Activated naive CD4-positive, alpha-beta T cell treated with anti-CD3 and anti-CD28 coated beads, Interleukin-2, amount 50 U/mL, for 24 hours (primary cell): Measurements from ENCODE around the gene LAMC1.
"Not testable (repeated sequence)": the region's sequence is repeated elsewhere in the genome, so short reads cannot be mapped to it uniquely, and the experiment has no call there.

ENCODE experiments used
- H3K27ac Mint-ChIP-seq: one replicate; pipeline ENCODE4 v1.8.0; 2021; ENCODE audit warnings: mild to moderate bottlenecking, mixed read lengths
- H3K27me3 Mint-ChIP-seq: one replicate; pipeline ENCODE4 v1.8.0; 2021; ENCODE audit warnings: mixed read lengths
- H3K36me3 Mint-ChIP-seq: one replicate; pipeline ENCODE4 v1.8.0; 2021; ENCODE audit warnings: mixed read lengths
- H3K4me1 Mint-ChIP-seq: one replicate; pipeline ENCODE4 v1.8.0; 2021; ENCODE audit warnings: mixed read lengths
- H3K4me3 Mint-ChIP-seq: one replicate; pipeline ENCODE4 v1.8.0; 2021; ENCODE audit warnings: mild to moderate bottlenecking, mixed read lengths
- H3K9me3 Mint-ChIP-seq: one replicate; pipeline ENCODE4 v1.8.0; 2021; ENCODE audit warnings: mixed read lengths

LAMC1 gene

DNA sequence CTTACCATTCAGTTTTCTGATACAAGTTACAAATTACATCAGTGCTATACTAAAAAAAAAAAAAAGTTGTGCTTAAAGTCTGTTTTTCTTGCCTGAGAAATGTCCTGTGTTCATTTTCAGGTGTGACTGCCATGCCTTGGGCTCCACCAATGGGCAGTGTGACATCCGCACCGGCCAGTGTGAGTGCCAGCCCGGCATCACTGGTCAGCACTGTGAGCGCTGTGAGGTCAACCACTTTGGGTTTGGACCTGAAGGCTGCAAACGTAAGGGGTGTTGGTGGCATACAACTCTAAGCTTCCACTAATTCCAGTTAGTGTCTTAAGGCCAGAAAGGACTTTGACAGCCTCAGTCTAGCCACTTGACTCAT, 102.8 kb downstream of the LAMC1 start:
- Mint-ChIP-seq H3K36me3 (no peaks in the 10 kb centered on the region), H3K4me1 (no peaks in the 10 kb centered on the region), H3K4me3 (no peak overlapping the region), H3K27ac (no peak overlapping the region), H3K27me3 (no peaks in the 10 kb centered on the region), H3K9me3 (no peaks in the 10 kb centered on the region)

DNA sequence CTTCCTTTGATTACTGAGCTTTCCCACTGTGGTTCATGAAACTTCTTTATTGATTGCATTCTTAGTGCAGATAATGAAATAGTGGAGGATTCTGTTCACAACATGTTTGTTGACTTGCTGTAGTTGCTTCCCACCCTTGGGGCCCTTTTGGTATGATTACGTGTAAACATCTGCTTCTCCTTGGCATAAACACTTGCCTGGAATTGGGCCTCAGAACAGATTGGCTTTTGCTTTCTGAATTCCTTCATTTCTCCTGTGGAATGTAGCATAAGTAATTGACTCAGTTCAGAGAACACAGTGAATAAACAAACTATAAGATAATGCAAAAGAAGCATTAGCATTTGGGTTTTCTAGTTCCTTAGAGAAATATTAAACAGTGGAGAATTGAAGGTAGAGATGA, 103.3 kb downstream of the LAMC1 start:
- Mint-ChIP-seq H3K27ac (no peak overlapping the region), H3K4me1 (no peaks in the 10 kb centered on the region), H3K27me3 (no peaks in the 10 kb centered on the region), H3K4me3 (no peak overlapping the region), H3K9me3 (no peaks in the 10 kb centered on the region), H3K36me3 (no peaks in the 10 kb centered on the region)

DNA sequence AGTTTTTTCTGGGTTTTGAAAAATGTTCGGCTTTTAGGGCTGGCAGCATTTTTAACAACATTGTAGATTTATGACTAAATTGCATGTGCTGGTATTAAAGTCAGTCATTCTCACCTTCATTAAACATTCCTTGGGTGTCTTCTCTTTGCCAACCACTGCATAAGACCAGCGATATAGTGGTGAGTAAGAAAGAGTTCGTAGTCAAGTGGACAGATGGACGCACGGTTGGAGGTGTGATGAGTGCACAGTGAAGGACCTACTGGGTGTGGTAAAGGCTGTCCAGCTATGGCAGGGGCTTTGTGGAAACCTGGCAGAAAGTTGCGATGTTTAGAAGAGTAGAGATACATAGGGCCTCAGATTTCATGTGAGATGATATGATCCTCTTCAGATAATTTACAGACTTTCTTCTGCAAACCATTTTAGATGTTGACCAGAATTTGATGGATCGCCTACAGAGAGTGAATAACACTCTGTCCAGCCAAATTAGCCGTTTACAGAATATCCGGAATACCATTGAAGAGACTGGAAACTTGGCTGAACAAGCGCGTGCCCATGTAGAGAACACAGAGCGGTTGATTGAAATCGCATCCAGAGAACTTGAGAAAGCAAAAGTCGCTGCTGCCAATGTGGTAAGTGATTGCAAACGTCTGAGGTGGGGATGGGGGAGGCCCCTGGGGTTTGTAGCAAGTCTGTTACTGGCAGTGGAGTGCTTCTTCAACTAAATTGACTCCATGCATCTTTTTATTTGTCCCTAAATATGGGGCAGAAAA, 106.9 kb downstream of the LAMC1 start:
- Mint-ChIP-seq H3K27me3 (peaks cover 2% of the 10 kb centered on the region), H3K4me1 (no peaks in the 10 kb centered on the region), H3K9me3 (no peaks in the 10 kb centered on the region), H3K4me3 (no peak overlapping the region), H3K36me3 (no peaks in the 10 kb centered on the region), H3K27ac (peak overlapping the region; percentile 3)

DNA sequence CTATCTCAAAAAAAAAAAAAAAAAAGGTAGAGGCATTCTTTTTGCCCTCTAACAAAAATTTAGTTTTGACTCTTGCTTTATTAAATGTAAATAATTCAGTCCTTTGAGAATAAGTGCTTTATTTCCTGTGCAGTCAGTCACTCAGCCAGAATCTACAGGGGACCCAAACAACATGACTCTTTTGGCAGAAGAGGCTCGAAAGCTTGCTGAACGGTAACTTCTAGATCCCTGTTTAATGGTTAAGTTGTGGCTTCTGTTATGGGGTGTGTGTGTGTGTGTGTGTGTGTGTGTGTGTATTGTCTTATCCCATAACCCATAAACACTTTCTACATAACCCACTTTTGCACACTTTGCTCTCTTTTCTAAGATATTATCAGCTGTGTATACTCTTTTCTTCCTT, 107.9 kb downstream of the LAMC1 start:
- Mint-ChIP-seq H3K4me3 (no peak overlapping the region), H3K9me3 (no peaks in the 10 kb centered on the region), H3K27me3 (peaks cover 4% of the 10 kb centered on the region), H3K27ac (no peak overlapping the region), H3K4me1 (no peaks in the 10 kb centered on the region), H3K36me3 (no peaks in the 10 kb centered on the region)

DNA sequence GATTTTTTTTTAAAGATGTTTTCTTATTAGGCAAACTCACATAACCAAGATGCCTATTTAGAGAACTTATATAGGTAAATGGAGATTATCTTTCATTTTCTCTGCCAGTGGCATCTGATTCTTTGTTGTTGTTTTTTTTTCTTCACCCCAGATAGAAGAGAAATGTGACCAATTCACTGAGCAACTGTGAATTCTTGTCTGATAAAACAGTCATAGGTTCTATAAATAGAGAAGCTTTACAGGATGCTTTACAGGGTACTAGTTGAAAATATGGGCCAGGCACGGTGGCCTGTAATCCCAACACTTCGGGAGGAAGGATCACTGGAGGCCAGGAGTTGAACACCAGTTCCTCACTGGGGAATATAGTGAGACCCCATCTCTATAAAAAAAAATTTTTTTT, 112.1 kb downstream of the LAMC1 start:
- H3K9me3 Mint-ChIP-seq, result no peaks in the 10 kb centered on the region
- no peak overlapping the region for H3K4me3 Mint-ChIP-seq
- peaks cover 10% of the 10 kb centered on the region for H3K27me3 Mint-ChIP-seq
- no peaks in the 10 kb centered on the region for H3K4me1 Mint-ChIP-seq
- no peaks in the 10 kb centered on the region for H3K36me3 Mint-ChIP-seq
- H3K27ac Mint-ChIP-seq, result no peak overlapping the region

DNA sequence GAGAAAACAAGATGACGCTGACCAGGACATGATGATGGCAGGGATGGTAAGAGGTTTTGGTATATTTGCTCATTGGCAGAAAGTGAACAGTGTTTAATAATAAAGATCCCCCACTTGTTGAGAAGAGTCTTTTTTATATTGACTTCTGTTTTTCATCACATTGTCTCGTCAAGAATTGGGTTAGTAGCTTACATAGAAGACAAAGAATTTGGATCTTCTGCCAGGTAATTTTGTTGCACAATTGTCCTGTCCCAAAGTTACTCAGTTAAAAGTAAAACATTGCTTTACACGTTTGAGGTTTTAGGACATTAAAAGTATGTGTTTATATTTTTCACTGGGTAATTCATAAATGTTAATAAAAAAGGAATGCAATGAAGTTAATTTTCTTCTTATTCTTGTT, 114.6 kb downstream of the LAMC1 start:
- H3K9me3 Mint-ChIP-seq, result no peaks in the 10 kb centered on the region
- peaks cover 10% of the 10 kb centered on the region for H3K27me3 Mint-ChIP-seq
- H3K36me3 Mint-ChIP-seq, result no peaks in the 10 kb centered on the region
- H3K27ac Mint-ChIP-seq, result no peak overlapping the region
- no peak overlapping the region for H3K4me3 Mint-ChIP-seq
- H3K4me1 Mint-ChIP-seq, result no peaks in the 10 kb centered on the region

DNA sequence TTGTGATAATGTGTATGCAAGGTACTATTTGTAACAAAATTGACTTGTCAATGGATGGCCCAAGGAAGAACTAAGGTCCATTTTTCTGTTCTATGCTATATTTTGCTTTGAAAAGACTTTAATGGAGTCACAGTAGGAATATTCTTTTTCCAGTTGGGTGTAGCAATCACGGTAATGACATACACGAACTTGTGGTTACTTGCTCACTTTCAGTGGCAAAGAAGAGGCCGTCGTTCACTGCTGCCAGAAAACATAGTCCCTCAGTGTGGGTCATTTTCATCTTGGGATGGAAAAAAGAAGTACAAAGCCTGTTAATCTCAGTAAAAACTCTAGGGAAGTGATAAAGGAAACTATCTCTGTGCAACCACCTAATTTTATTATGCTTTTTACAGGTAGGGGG, 115.1 kb downstream of the LAMC1 start:
- Mint-ChIP-seq H3K27ac (no peak overlapping the region), H3K36me3 (no peaks in the 10 kb centered on the region), H3K4me1 (no peaks in the 10 kb centered on the region), H3K9me3 (no peaks in the 10 kb centered on the region), H3K27me3 (peaks cover 10% of the 10 kb centered on the region), H3K4me3 (no peak overlapping the region)

DNA sequence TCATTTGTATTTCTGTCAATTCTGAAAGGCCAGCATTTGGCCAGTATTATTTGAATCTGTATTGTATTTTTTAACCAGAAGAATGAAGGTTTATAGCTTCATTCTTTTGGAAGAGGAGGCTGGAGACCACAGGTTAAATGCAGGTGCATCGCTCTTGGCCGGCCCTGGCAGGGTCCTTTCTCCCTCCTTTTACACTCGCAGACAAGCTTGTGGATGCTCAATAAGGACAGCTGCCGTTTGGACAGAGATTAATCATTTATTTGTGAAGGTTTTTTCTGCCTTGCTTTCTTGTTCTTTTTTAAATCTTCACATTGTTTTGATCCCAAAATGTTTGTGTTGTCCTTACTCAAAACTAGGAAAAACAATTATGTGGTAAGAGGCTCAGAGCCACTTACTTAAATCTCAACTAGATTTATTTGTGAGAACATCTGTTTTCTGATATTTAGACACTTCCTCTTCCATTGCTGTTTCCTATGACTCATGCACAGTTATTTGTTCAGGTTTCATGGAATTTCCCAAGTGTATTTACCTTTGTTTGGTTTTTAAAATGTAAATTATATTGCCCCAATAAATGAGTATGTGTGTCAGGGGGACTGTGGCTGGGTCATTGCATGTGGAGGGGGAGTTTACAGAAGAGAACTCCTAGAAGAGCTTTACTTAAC, 116.2 kb downstream of the LAMC1 start:
- Mint-ChIP-seq H3K36me3 (no peaks in the 10 kb centered on the region), H3K27ac (no peak overlapping the region), H3K27me3 (peaks cover 10% of the 10 kb centered on the region), H3K4me1 (no peaks in the 10 kb centered on the region), H3K9me3 (no peaks in the 10 kb centered on the region), H3K4me3 (no peak overlapping the region)

DNA sequence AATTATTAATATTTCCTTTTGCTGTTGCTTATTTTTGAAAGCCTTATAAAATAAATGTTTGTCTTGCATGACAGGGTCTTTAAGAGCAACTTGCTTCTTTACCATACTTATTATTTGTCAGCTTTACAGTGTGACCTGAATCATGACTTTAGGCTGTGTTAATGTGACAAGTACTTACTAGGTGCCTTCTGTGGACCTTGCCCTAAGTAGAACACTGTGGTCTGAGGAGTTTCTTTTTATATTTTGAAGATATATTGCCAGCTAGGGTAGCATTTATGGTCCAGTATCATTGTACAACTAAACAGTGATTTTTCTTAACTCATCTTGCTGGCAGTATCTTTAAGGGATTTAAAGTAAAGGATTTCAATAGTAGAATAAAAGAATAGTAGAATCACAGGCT, 117.4 kb downstream of the LAMC1 start:
- H3K27ac Mint-ChIP-seq, result no peak overlapping the region
- H3K27me3 Mint-ChIP-seq, result peaks cover 9% of the 10 kb centered on the region
- H3K4me3 Mint-ChIP-seq, result no peak overlapping the region
- H3K9me3 Mint-ChIP-seq, result no peaks in the 10 kb centered on the region
- no peaks in the 10 kb centered on the region for H3K4me1 Mint-ChIP-seq
- H3K36me3 Mint-ChIP-seq, result no peaks in the 10 kb centered on the region

DNA sequence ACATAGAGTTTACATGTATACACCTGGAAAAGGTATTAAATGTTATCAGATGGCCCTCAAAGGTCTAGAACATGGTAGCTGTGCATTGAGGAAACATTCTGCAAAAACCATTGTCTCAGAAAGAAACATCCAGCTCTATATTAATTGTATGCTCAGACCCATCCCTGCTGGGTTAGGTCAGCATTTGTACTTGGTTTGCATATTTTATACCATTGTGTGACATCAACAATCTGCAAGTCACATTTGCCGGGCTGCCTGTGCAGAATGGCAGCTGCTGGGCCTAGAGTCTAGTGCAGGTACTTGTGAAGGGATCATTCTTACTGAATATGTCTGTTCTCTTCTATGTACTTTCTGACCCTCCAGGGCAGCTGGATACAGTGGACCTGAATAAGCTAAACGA, 119.0 kb downstream of the LAMC1 start:
- Mint-ChIP-seq H3K36me3 (no peaks in the 10 kb centered on the region), H3K27me3 (peaks cover 6% of the 10 kb centered on the region), H3K4me1 (no peaks in the 10 kb centered on the region), H3K9me3 (no peaks in the 10 kb centered on the region), H3K27ac (no peak overlapping the region), H3K4me3 (no peak overlapping the region)

DNA sequence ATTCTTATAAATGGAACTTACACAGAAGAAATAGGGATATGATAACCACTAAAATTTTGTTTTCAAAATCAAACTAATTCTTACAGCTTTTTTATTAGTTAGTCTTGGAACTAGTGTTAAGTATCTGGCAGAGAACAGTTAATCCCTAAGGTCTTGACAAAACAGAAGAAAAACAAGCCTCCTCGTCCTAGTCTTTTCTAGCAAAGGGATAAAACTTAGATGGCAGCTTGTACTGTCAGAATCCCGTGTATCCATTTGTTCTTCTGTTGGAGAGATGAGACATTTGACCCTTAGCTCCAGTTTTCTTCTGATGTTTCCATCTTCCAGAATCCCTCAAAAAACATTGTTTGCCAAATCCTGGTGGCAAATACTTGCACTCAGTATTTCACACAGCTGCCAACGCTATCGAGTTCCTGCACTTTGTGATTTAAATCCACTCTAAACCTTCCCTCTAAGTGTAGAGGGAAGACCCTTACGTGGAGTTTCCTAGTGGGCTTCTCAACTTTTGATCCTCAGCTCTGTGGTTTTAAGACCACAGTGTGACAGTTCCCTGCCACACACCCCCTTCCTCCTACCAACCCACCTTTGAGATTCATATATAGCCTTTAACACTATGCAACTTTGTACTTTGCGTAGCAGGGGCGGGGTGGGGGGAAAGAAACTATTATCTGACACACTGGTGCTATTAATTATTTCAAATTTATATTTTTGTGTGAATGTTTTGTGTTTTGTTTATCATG, 120.5 kb downstream of the LAMC1 start:
- H3K36me3 Mint-ChIP-seq, result no peaks in the 10 kb centered on the region
- H3K27ac Mint-ChIP-seq, result no peak overlapping the region
- peaks cover 4% of the 10 kb centered on the region for H3K27me3 Mint-ChIP-seq
- no peaks in the 10 kb centered on the region for H3K4me1 Mint-ChIP-seq
- no peak overlapping the region for H3K4me3 Mint-ChIP-seq
- no peaks in the 10 kb centered on the region for H3K9me3 Mint-ChIP-seq

DNA sequence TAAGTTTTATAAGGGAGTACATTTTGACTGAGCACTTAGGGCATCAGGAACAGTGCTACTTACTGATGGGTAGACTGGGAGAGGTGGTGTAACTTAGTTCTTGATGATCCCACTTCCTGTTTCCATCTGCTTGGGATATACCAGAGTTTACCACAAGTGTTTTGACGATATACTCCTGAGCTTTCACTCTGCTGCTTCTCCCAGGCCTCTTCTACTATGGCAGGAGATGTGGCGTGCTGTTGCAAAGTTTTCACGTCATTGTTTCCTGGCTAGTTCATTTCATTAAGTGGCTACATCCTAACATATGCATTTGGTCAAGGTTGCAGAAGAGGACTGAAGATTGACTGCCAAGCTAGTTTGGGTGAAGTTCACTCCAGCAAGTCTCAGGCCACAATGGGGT, 121.5 kb downstream of the LAMC1 start:
- H3K27me3 Mint-ChIP-seq, result peaks cover 1% of the 10 kb centered on the region
- H3K4me3 Mint-ChIP-seq, result no peak overlapping the region
- no peaks in the 10 kb centered on the region for H3K9me3 Mint-ChIP-seq
- H3K36me3 Mint-ChIP-seq, result no peaks in the 10 kb centered on the region
- no peak overlapping the region for H3K27ac Mint-ChIP-seq
- H3K4me1 Mint-ChIP-seq, result no peaks in the 10 kb centered on the region

DNA sequence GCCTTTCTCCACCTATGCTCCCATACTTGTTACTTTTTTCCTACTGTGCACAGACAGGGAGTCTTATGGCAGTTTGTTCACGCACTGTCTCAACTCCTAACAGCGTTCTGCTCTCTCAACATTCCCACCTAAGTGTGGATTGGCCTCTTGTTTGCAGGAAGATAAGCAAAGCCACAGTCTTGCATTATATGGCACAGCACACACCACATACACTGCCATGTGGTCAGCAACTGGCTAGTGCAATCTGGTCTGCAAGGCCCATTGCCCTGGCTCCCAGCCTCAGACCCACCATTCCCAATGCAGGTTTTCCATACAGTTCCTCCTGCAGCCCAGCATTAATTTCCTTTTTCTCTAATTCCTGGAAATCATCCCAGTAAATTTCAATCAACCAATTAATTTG, 124.5 kb downstream of the LAMC1 start:
- Mint-ChIP-seq H3K9me3 (no peaks in the 10 kb centered on the region), H3K36me3 (no peaks in the 10 kb centered on the region), H3K4me1 (no peaks in the 10 kb centered on the region), H3K27me3 (peaks cover 2% of the 10 kb centered on the region), H3K27ac (no peak overlapping the region), H3K4me3 (no peak overlapping the region)

DNA sequence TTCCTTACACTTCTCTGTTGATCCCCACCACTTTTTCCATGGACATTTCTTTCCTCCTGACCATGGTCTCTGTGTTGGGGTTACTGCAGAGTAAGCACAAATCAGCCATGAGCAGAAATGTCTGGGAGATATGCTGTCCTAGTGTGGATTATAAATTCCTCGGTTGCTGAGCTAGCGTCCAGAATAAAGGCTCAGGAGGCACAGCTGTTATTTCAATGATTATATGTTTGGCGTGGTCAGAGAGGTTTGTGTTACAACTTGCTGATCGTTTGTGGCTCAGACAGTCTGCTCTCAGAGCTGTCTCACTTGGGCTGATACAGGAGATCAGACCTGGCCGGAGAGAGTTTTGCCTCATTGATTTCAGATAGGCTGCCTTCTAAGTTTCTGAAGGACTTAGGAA, 125.4 kb downstream of the LAMC1 start:
- Mint-ChIP-seq H3K27me3 (peaks cover 4% of the 10 kb centered on the region), H3K4me1 (no peaks in the 10 kb centered on the region), H3K27ac (no peak overlapping the region), H3K4me3 (no peak overlapping the region), H3K9me3 (no peaks in the 10 kb centered on the region), H3K36me3 (no peaks in the 10 kb centered on the region)

DNA sequence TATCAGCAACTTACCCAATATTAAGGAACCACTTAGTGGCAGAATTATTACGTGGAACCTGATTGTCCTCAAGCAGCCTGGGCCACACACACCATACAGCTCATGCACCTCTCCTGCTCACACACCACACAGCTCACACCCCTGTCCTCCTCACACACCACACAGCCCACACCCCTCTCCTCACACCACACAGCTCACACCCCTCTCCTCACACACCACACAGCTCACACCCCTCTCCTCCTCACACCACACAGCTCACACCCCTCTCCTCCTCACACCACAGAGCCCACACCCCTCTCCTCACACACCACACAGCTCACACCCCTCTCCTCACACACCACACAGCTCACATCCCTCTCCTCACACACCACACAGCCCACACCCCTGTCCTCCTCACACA, 126.1 kb downstream of the LAMC1 start:
- Mint-ChIP-seq H3K27me3 (peaks cover 7% of the 10 kb centered on the region), H3K27ac (no peak overlapping the region), H3K4me1 (no peaks in the 10 kb centered on the region), H3K36me3 (no peaks in the 10 kb centered on the region), H3K4me3 (no peak overlapping the region), H3K9me3 (no peaks in the 10 kb centered on the region)

DNA sequence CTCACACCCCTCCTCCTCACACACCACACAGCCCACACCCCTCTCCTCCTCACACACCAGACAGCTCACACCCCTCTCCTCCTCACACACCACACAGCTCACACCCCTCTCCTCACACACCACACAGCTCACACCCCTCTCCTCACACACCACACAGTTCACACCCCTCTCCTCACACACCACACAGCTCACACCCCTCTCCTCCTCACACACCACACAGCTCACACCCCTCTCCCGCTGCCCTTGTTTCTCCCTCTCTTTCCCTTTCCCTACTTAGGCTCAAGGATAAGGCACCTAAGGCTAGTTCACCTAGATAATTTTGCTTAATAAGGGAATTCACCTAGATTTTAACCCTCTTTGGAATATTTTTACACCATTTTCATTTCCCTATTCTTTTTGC, 126.8 kb downstream of the LAMC1 start:
- not testable (repeated sequence) for H3K9me3 Mint-ChIP-seq, H3K4me1 Mint-ChIP-seq, H3K27ac Mint-ChIP-seq, H3K27me3 Mint-ChIP-seq, H3K36me3 Mint-ChIP-seq, H3K4me3 Mint-ChIP-seq
